Measurements from ENCODE around the gene ZFHX3.

- TF ChIP-seq CTCF (IDR thresholded peaks at IDR 0.05) (no peak), POLR2A (IDR thresholded peaks at IDR 0.05) (peak; percentile 63)
Observed at GRCh38 chr16:72946474-72947194, 101.3 kb downstream of the ZFHX3 start.

All from right lobe of liver (tissue), 4 donors.